Mesothelial cell of epicardium (in vitro differentiated cells): ENCODE data around the gene CAPZA2. TPM values are rescaled to one million over a fixed set of nuclear protein-coding genes. Genes with fewer than 3 reads are reported as not detected.

Experiments
- DNase-seq, 2 experiments: peaks; one replicate each; pipeline ENCODE4 v3.0.0; 2021; ENCODE audit warnings: low spot score in 2 of 2; ENCODE audit not compliant: unreplicated experiment in 2 of 2
- H3K27ac Mint-ChIP-seq: 2 replicates; pipeline ENCODE4 v1.8.0; 2021; ENCODE audit warnings: mixed read lengths
- H3K27me3 Mint-ChIP-seq: 2 replicates; pipeline ENCODE4 v1.8.0; 2021; ENCODE audit warnings: low read depth, mixed read lengths
- H3K36me3 Mint-ChIP-seq: 2 replicates; pipeline ENCODE4 v1.8.0; 2021; ENCODE audit warnings: mixed read lengths
- H3K4me1 Mint-ChIP-seq: 2 replicates; pipeline ENCODE4 v1.8.0; 2021; ENCODE audit warnings: mixed read lengths
- H3K4me3 Mint-ChIP-seq: 2 replicates; pipeline ENCODE4 v1.8.0; 2021; ENCODE audit warnings: mild to moderate bottlenecking, moderate library complexity, mixed read lengths
- H3K9me3 Mint-ChIP-seq: 2 replicates; pipeline ENCODE4 v1.8.0; 2021; ENCODE audit warnings: mixed read lengths
- total RNA-seq: library from RNA; stranded (reverse); gene quantifications from 3 replicates; pipeline ENCODE4 v1.2.1, GENCODE V29; 2021
- TF ChIP-seq, protein P1 (sequence below): fragments of 200-600 bp; sonication (generic); IDR thresholded peaks from one replicate; pipeline ENCODE4 v1.5.0; 2021; ENCODE audit warnings: antibody characterized with exemption; ENCODE audit not compliant: unreplicated experiment

The CAPZA2 gene
- total RNA-seq, 1 donor from 2014 or later: 109 TPM

DNA sequence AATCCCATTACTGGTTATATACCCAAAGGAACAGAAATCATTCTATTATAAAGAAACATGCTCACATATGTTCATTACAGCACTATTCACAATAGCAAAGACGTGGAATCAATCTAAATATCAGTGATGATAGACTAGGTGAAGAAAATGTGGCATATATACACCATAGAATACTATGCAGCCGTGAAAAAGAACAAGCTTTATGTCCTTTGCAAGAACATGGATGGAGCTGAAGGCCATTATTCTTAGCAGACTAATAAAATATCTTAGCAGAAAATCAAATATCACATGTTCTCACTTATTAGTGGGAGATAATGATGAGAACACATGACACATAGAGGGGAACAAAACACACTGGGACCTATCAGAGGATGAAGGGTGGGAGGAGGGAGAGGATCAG is 38.8 kb downstream of the CAPZA2 start:
- peaks cover 38% of the 10 kb centered on the region for H3K36me3 Mint-ChIP-seq
- TF ChIP-seq, protein P1, sequence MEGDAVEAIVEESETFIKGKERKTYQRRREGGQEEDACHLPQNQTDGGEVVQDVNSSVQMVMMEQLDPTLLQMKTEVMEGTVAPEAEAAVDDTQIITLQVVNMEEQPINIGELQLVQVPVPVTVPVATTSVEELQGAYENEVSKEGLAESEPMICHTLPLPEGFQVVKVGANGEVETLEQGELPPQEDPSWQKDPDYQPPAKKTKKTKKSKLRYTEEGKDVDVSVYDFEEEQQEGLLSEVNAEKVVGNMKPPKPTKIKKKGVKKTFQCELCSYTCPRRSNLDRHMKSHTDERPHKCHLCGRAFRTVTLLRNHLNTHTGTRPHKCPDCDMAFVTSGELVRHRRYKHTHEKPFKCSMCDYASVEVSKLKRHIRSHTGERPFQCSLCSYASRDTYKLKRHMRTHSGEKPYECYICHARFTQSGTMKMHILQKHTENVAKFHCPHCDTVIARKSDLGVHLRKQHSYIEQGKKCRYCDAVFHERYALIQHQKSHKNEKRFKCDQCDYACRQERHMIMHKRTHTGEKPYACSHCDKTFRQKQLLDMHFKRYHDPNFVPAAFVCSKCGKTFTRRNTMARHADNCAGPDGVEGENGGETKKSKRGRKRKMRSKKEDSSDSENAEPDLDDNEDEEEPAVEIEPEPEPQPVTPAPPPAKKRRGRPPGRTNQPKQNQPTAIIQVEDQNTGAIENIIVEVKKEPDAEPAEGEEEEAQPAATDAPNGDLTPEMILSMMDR: no peak
- DNase-seq: no peak
- no peak overlapping the region for H3K4me3 Mint-ChIP-seq
- peaks cover 6% of the 10 kb centered on the region for H3K4me1 Mint-ChIP-seq
- H3K9me3 Mint-ChIP-seq: peaks cover 7% of the 10 kb centered on the region
- H3K27ac Mint-ChIP-seq: no peak overlapping the region
- H3K27me3 Mint-ChIP-seq: no peaks in the 10 kb centered on the region

DNA sequence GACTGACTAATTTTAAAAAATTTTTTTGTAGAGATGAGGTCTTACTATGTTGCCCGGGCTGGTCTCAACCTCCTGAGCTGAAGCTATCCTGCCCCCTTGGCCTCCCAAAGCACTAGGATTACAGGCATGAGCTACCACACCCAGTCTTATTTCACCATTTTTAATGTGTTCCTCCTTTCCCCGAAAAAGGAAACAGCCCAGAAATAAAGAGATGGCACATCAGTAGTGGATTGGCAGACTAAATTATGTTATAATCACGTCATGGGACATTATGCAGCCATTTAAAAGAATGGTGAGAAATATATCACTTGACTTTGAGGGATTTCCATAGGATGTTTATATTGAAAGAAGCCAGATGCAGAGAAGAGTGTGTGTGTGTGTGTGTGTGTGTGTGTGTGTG is 40.5 kb downstream of the CAPZA2 start:
- no peak overlapping the region for H3K27ac Mint-ChIP-seq
- DNase-seq: no peak
- peaks cover 3% of the 10 kb centered on the region for H3K4me1 Mint-ChIP-seq
- H3K36me3 Mint-ChIP-seq: peaks cover 45% of the 10 kb centered on the region
- H3K4me3 Mint-ChIP-seq: no peak overlapping the region
- no peaks in the 10 kb centered on the region for H3K27me3 Mint-ChIP-seq
- peaks cover 6% of the 10 kb centered on the region for H3K9me3 Mint-ChIP-seq
- TF ChIP-seq, protein P1: no peak

- Mint-ChIP-seq H3K27ac (no peak overlapping the region), H3K4me1 (no peaks in the 10 kb centered on the region), H3K27me3 (no peaks in the 10 kb centered on the region), H3K4me3 (no peak overlapping the region), H3K36me3 (peaks cover 48% of the 10 kb centered on the region), H3K9me3 (peaks cover 4% of the 10 kb centered on the region)
- TF ChIP-seq, protein P1: no peak
- DNase-seq: no peak
Measured at GRCh38 chr7:116906391-116906790, 44.0 kb downstream of the CAPZA2 start.

GRCh38 chr7:116910383-116910782 is 48.0 kb downstream of the CAPZA2 start:
- Mint-ChIP-seq H3K36me3 (peaks cover 60% of the 10 kb centered on the region), H3K27me3 (no peaks in the 10 kb centered on the region), H3K4me1 (no peaks in the 10 kb centered on the region), H3K27ac (no peak overlapping the region), H3K9me3 (peaks cover 17% of the 10 kb centered on the region), H3K4me3 (no peak overlapping the region)
- DNase-seq: no peak
- TF ChIP-seq, protein P1: no peak

- DNase-seq: no peak
- Mint-ChIP-seq H3K27ac (no peak overlapping the region), H3K9me3 (peaks cover 17% of the 10 kb centered on the region), H3K4me1 (no peaks in the 10 kb centered on the region), H3K27me3 (no peaks in the 10 kb centered on the region), H3K36me3 (peaks cover 54% of the 10 kb centered on the region), H3K4me3 (no peak overlapping the region)
- TF ChIP-seq, protein P1: no peak
Measured at GRCh38 chr7:116911801-116912200, 49.4 kb downstream of the CAPZA2 start.
